GM18867 (cell line): Measurements from ENCODE around the gene TKT.

Experiments
- ATAC-seq: cut with Tn5 transposase; IDR thresholded peaks from one replicate; pipeline ENCODE4 v1.9.1; 2021; ENCODE audit warnings: mild to moderate bottlenecking, moderate library complexity; ENCODE audit not compliant: unreplicated experiment

TKT gene

GRCh38 chr3:53226142-53226840 lies 29.5 kb downstream of the TKT start:
- no peak for ATAC-seq

- ATAC-seq = no peak
Observed at GRCh38 chr3:53225651-53226050, 30.2 kb downstream of the TKT start.

- no peak for ATAC-seq
Observed at GRCh38 chr3:53225181-53225580, 30.6 kb downstream of the TKT start.

- ATAC-seq = no peak
Observed at GRCh38 chr3:53224536-53224935, 31.3 kb downstream of the TKT start.

GRCh38 chr3:53224026-53224425 lies 31.8 kb downstream of the TKT start:
- ATAC-seq = no peak

- no peak for ATAC-seq
Observed at GRCh38 chr3:53223541-53223966, 32.3 kb downstream of the TKT start.

GRCh38 chr3:53223025-53223424 lies 32.8 kb downstream of the TKT start:
- ATAC-seq = no peak

- ATAC-seq = no peak
Observed at GRCh38 chr3:53222183-53222901, 33.5 kb downstream of the TKT start.

GRCh38 chr3:53221827-53222182 lies 34.0 kb downstream of the TKT start:
- ATAC-seq = no peak

- ATAC-seq = no peak
Observed at GRCh38 chr3:53221345-53221744, 34.5 kb downstream of the TKT start.

GRCh38 chr3:53219895-53220483 lies 35.8 kb downstream of the TKT start:
- peak; percentile 78 for ATAC-seq

- ATAC-seq = no peak
Observed at GRCh38 chr3:53218131-53218530, 37.7 kb downstream of the TKT start.

- ATAC-seq = no peak
Observed at GRCh38 chr3:53217175-53217574, 38.6 kb downstream of the TKT start.

- ATAC-seq = no peak
Observed at GRCh38 chr3:53216723-53217122, 39.1 kb downstream of the TKT start.

- ATAC-seq = no peak
Observed at GRCh38 chr3:53215816-53216215, 40.0 kb downstream of the TKT start.

GRCh38 chr3:53213276-53213675 lies 42.5 kb downstream of the TKT start:
- no peak for ATAC-seq

- no peak for ATAC-seq
Observed at GRCh38 chr3:53211706-53212702, 43.8 kb downstream of the TKT start.

- ATAC-seq = no peak
Observed at GRCh38 chr3:53202331-53203015, 53.3 kb downstream of the TKT start.

- ATAC-seq = no peak
Observed at GRCh38 chr3:53200501-53201498, 55.0 kb downstream of the TKT start.
